CD4-positive, alpha-beta T cell treated with Interleukin-2 at 100 ng/mL for 4 hours (primary cell): ENCODE results near the gene RPS26.
"Not testable (repeated sequence)": the region's sequence is repeated elsewhere in the genome, so short reads cannot be mapped to it uniquely, and the experiment has no call there.

Experiments
- DNase-seq: peaks from one replicate; pipeline ENCODE4 v3.0.0-alpha.2; 2020; ENCODE audit warnings: low spot score

Gene RPS26

GRCh38 chr12:56041552-56042429, at the start of gene RPS26:
RPS26 (plus strand) TSS chr12:56041918; CDS start chr12:56042167, 249 bp downstream.
- peak; percentile 98 for DNase-seq

- no peak for DNase-seq
Observed at GRCh38 chr12:55993230-55993853, 48.4 kb upstream of the RPS26 start.

- no peak for DNase-seq
Observed at GRCh38 chr12:55995366-55995765, 46.4 kb upstream of the RPS26 start.

- DNase-seq = peak; percentile 84
Observed at GRCh38 chr12:55996201-55996714, 45.5 kb upstream of the RPS26 start.

- DNase-seq = peak; percentile 29
Observed at GRCh38 chr12:55996715-55997534, 44.8 kb upstream of the RPS26 start, which contains the start of gene SUOX. SUOX (plus strand) TSS chr12:55997276; CDS start chr12:56002222, 4,946 bp downstream.

- no peak for DNase-seq
Observed at GRCh38 chr12:55997535-55997859, 44.2 kb upstream of the RPS26 start.

- DNase-seq = not testable (repeated sequence)
Observed at GRCh38 chr12:55999522-55999921, 42.2 kb upstream of the RPS26 start.

- DNase-seq = not testable (repeated sequence)
Observed at GRCh38 chr12:55999999-56000540, 41.6 kb upstream of the RPS26 start.

- no peak for DNase-seq
Observed at GRCh38 chr12:56001487-56002100, 40.1 kb upstream of the RPS26 start.

- not testable (repeated sequence) for DNase-seq
Observed at GRCh38 chr12:56003376-56003775, 38.3 kb upstream of the RPS26 start.

GRCh38 chr12:56004211-56004610, 37.5 kb upstream of the RPS26 start:
- DNase-seq = no peak

GRCh38 chr12:56007564-56008559, 33.9 kb upstream of the RPS26 start:
- DNase-seq = peak; percentile 60

GRCh38 chr12:56010111-56010570, 31.6 kb upstream of the RPS26 start:
- no peak for DNase-seq

GRCh38 chr12:56011509-56012090, 30.1 kb upstream of the RPS26 start:
- DNase-seq = no peak

GRCh38 chr12:56013482-56013881, 28.2 kb upstream of the RPS26 start:
- no peak for DNase-seq

GRCh38 chr12:56014205-56014604, 27.5 kb upstream of the RPS26 start:
- no peak for DNase-seq

GRCh38 chr12:56017181-56017580, 24.5 kb upstream of the RPS26 start:
- DNase-seq = no peak

GRCh38 chr12:56018356-56018755, 23.4 kb upstream of the RPS26 start:
- no peak for DNase-seq

- peak; percentile 37 for DNase-seq
Observed at GRCh38 chr12:56020423-56021184, 21.1 kb upstream of the RPS26 start, which contains the start of gene IKZF4. IKZF4 (plus strand) TSS chr12:56021043; CDS start chr12:56021494, 451 bp downstream.
